HG02884 (cell line): ENCODE results near the gene GAN.

Source experiments
- ATAC-seq: cut with Tn5 transposase; IDR thresholded peaks from one replicate; pipeline ENCODE4 v1.9.1; 2021; ENCODE audit warnings: mild to moderate bottlenecking, moderate library complexity; ENCODE audit not compliant: unreplicated experiment

The GAN gene

DNA sequence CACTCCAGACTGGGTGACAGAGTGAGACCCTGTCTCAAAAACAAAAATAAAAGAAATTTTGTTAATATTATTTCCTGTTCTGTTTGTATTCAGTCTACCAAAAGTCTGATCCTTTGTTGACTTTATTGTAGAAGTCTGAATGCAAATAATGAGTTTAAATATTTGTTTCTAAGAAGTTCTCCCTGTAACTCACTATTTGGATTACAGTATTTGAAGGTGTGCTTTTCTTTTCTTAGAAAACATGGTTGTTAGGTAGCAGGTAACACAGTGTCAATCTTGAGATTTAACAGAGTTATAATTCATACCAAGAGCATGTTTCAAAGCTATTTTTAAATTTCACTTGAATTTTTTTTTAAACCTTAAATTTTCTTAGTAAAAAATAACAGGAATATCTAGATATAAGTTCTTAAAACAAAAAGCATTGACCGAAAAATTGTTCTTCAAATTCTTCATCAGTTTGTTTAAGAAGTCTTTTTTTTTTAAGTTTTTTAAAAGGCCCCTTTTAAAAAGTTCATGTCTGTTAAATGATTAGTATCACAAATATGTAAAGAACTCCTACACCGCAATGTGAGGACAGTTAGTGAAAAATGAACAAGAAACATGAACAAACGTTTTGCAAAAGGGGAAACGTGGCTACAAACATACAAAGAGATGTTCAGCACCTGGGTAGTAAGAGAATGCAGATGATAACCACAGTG lies 35.0 kb downstream of the GAN start:
- ATAC-seq, result no peak

DNA sequence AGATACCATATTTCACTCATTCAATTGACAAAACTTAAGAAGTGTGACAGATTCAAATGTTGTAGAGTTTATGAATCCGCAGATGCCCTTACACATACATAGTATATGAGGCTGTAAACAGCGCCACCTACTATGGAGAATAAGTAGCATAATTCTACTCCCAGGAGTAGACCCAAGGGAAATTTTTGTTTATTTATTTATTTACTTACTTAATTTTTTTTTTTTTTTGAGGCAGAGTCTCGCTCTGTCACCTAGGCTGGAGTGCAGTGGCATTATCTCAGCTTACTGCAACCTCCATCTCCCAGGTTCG lies 35.5 kb downstream of the GAN start:
- no peak for ATAC-seq

- ATAC-seq, result no peak
Observed at GRCh38 chr16:81353895-81354294, 39.1 kb downstream of the GAN start.

GRCh38 chr16:81357711-81358260 lies 43.0 kb downstream of the GAN start:
- ATAC-seq, result no peak

- no peak for ATAC-seq
Observed at GRCh38 chr16:81358860-81359259, 44.1 kb downstream of the GAN start.

DNA sequence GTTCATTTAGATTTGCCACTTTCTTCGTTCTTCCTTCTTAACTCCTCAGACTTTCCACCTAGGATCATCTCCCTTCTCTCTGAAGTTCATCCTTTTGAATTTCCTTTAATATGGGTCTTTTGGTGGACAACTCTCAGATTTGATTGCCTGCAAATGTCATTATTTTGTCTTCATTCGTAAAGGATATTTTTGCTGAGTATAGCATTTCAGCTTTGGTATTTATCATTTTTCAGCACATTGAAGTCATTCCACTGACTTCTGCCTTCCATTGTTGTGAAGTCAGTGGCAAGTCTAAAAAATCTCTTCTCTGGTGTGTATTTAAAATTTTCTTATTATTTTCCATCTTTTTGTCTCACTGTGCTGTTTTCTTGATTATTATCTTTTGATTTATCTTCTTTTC lies 45.4 kb downstream of the GAN start:
- ATAC-seq, result no peak

- no peak for ATAC-seq
Observed at GRCh38 chr16:81365731-81366130, 51.0 kb downstream of the GAN start.

DNA sequence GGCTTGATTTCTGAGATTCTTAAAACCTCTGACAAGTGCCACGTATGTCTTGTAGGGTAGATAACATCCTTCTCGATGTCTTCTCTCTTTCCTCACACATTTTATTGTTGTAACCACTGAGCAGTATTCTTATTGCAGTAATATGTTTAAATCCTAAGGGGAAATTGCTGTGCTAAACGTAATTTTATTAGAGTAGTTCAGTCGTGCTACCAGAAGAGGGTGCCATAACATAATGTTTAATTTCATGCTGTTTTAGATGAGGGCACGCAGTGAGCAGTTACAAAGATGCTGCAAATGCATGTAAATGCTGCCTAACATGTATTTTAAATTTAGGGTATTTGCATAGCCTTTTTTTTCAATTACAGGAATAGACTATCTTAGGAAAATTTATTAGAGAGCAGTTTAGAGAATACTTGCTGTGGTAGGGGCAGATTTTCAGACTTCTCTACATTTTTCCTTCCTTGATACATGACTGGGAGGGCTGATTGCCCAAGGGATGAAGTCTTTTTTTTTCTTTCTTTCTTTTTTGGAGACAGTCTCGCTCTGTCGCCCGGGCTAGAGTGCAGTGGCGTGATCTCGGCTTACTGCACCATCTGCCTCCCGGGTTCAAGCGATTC lies 51.7 kb downstream of the GAN start:
- ATAC-seq, result no peak

DNA sequence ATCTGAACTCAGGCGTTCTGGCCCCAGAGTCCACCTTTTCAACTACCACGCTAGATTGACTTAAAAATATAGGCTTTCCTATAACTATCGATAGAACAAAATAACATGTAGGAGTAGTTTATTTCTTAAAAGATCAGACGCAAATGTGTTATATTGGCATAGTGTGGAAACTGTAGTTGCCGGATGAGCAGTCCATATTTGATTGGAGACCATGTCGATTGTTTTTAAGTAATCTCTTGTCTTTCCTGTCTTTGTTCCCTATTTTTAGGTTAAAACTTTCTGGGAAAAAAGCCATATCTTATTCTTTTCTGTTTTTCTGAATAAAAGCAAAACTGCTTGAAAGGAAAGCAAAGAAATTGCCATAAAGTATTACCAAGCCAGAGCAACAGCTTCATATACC lies 53.1 kb downstream of the GAN start:
- no peak for ATAC-seq

DNA sequence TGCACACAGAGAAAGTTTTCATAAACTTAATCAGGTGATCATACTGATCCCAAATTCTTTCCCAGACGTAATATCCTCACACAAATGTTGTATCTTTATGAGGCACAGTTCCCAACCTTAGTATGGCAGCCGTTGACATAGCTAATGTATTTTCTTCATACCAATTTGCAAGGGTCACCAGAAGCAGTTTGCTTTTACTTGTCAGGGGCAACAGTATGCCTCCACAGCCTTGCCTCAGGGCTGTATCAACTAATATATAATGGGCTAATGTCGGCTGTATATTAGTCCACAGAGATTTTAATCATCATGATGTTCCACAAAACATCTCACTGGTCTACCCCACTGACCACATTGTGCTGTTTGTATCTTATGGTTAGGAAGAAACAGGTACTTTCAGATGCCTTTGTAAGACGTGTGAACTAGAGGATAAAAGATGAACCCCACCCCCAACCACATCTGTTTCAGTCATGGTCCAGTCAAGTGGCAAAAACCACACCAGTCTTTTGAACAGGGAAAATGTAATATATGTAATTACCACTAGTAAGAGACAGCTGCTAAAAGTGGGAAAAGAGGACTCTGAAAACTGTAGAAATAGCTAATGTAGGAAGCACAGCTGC lies 55.2 kb downstream of the GAN start:
- ATAC-seq, result no peak

GRCh38 chr16:81371106-81371505 lies 56.3 kb downstream of the GAN start:
- ATAC-seq, result no peak

DNA sequence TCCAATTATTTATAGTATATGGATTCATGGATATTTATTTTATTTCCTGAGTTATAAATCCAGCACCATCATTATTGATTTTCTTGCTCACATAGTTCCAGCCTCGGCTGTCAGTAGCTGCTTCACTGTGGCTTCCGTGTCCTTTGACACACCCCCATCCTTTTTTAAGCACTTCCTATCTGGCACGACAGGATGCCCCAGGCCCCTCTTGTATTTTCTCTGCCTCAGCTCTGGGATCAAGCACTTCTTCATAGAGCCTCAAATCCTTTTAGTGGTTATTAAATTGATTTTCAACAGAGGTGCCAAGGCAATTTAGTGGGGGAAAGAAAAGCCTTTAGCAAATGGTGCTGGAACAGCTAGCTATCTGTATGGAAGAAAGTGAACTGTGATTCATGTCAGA lies 59.8 kb downstream of the GAN start:
- ATAC-seq, result no peak

DNA sequence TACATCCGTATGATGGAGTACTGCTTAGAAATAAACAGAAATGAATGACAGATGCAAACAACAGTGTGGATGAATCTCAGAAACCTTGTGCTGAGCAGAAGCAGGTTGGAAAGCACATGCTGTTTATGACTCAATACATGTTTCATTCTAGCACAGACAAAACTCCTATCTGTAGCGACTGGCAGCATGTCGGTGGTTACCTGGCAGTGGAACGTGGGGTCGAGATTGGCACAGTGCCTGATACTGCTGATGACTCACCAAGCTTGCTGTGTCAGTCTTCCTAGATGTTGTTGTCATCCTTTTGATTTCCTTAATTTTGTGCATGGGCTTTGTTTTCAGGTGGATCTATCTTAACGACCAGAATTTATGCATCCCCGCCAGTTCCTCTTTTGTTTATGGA lies 62.1 kb downstream of the GAN start:
- ATAC-seq, result no peak

- ATAC-seq, result no peak
Observed at GRCh38 chr16:81378049-81378448, 63.3 kb downstream of the GAN start.

DNA sequence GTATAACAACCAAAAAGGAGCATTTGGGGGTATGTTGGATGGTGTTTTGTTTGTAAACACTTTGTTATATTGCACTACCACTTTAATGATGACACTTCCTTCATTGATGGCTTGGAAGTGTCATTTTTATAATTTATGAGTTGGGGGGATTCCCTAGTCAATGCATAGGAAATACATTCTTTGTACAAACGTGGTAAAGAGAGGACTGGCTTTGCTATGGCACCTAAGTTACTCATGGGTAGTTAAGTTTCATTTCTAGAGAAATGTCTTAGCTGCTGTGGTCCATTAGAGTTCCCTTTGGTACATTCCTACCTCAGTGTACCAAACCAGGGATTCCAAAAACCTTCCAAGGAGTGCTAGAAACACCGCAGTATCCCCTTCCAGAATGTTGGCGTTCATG lies 66.2 kb downstream of the GAN start:
- ATAC-seq, result no peak

DNA sequence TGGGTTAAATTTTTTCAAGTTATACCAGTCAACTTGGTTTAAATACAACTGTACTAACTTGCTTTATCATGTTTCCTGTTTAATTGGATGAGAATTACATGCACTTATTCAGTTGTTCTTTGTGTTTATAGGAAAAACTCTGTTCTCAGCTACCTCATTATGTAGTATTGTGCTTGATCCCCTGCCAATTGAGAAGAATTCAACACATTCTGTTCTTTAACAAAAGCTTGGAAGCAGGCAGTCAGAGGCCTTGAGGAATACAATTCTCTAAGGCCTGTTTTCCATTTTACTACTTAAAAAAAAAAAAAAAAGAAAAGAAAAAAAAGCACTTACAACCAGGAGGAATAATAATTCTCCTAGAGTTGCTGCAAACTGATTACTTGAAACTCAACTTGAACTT lies 69.2 kb downstream of the GAN start:
- ATAC-seq, result no peak

- no peak for ATAC-seq
Observed at GRCh38 chr16:81385031-81385756, 70.4 kb downstream of the GAN start.

DNA sequence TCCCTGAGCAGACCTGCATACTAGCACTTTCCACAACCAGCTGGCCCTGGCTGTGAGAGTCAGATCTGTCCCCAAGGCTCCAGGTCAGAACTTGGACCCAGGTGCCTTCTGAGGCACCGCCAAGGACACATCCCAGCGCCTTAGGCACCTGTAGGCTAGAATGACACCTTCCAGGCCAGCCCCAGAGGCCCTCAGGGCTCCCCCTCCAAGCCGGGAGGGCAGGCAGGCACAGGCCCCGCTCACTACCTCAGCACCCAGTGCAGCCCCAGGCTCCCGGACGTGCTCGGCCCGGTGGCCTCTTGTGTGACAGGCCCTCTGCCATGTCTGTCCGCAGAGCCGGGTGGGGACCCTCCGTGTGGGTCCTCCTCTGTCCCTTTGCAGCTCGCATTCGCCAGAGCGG lies 73.6 kb downstream of the GAN start:
- no peak for ATAC-seq

GRCh38 chr16:81390840-81391239 lies 76.1 kb downstream of the GAN start:
- no peak for ATAC-seq

- no peak for ATAC-seq
Observed at GRCh38 chr16:81392011-81392410, 77.2 kb downstream of the GAN start.

- no peak for ATAC-seq
Observed at GRCh38 chr16:81394416-81394815, 79.7 kb downstream of the GAN start.
